NCI-H82 treated with DMSO at 0.1 percent for 48 hours (cell line): ENCODE results near the gene ETDC.

Source experiments
- DNase-seq: peaks from one replicate; lab custom pipeline; 2025; ENCODE audit not compliant: unreplicated experiment; lab: John Stamatoyannopoulos, UW

The ETDC gene

GRCh38 chrX:135345107-135345589 lies 35.9 kb downstream of the ETDC start:
- DNase-seq, result no peak

GRCh38 chrX:135346975-135347374 lies 37.7 kb downstream of the ETDC start:
- no peak for DNase-seq

GRCh38 chrX:135347381-135348016 lies 38.2 kb downstream of the ETDC start:
- no peak for DNase-seq

GRCh38 chrX:135354288-135354687 lies 45.0 kb downstream of the ETDC start:
- no peak for DNase-seq
